Measurements from ENCODE around the gene SPATS2L. TPM values are rescaled to one million over a fixed set of nuclear protein-coding genes. Genes with fewer than 3 reads are reported as not detected.

The SPATS2L gene
- total and polyA plus RNA-seq, 5 donors from 2014 or later: 9.9 to 20.9 (median 19.2) TPM

DNA sequence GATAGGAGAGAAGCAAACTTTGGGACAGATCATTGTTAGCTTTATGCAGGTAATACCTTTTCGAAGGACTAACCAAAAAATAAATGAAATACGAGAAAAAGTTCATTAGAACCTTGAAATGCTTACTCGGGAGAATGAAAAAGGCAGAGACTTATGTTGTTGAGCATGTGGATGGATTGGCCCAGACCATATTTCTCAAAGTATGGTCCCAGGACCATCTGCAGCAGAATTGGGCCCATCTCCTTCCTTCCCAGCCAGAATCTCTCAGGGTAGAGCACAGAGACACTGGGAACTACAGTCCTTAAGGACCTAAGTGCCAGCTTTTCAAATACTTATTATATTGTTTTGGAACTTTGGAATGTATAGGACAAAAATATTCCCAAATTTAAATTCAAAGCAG lies 152.6 kb downstream of the SPATS2L start:
- no peak overlapping the region for H3K27ac ChIP-seq (ENCODE audit: insufficient read depth, low read length, poor library complexity, severe bottlenecking)
- ATAC-seq (ENCODE audit: low read depth in 2 of 2) (no peak), DNase-seq (no peak)
- peaks cover 28% of the 10 kb centered on the region for H3K4me1 ChIP-seq (ENCODE audit: control insufficient read depth, insufficient read depth, low read length, poor library complexity, severe bottlenecking)
- H3K27me3 ChIP-seq (ENCODE audit: control insufficient read depth, insufficient read depth, low read length): no peaks in the 10 kb centered on the region
- H3K9me3 Mint-ChIP-seq: peaks cover 0 to 1% (median 0%) of the 10 kb centered on the region in 7 donors
- no peaks in the 10 kb centered on the region for H3K9me3 ChIP-seq (ENCODE audit: control insufficient read depth in 2 of 2, low read length in 2 of 2)
- H3K4me3 Mint-ChIP-seq: no peak overlapping the region
- H3K27ac Mint-ChIP-seq: peak overlapping the region in 1 of 3 donors; percentile 2
- H3K36me3 ChIP-seq (ENCODE audit: control insufficient read depth, insufficient read depth, low read length): no peaks in the 10 kb centered on the region
- H3K36me3 Mint-ChIP-seq: peaks cover 3% of the 10 kb centered on the region
- peaks cover 26 to 46% (median 38%) of the 10 kb centered on the region in 4 donors for H3K4me1 Mint-ChIP-seq
- no peak overlapping the region for H3K4me3 ChIP-seq (ENCODE audit: low read depth, low read length)
- no peaks in the 10 kb centered on the region for H3K27me3 Mint-ChIP-seq

- no peaks in the 10 kb centered on the region for H3K27me3 ChIP-seq (ENCODE audit: control insufficient read depth, insufficient read depth, low read length)
- H3K27ac ChIP-seq (ENCODE audit: insufficient read depth, low read length, poor library complexity, severe bottlenecking): no peak overlapping the region
- H3K4me3 Mint-ChIP-seq: no peak overlapping the region
- H3K4me1 Mint-ChIP-seq: peaks cover 13 to 43% (median 32%) of the 10 kb centered on the region in 4 donors
- no peaks in the 10 kb centered on the region for H3K36me3 ChIP-seq (ENCODE audit: control insufficient read depth, insufficient read depth, low read length)
- no peak overlapping the region for H3K4me3 ChIP-seq (ENCODE audit: low read depth, low read length)
- no peaks in the 10 kb centered on the region for H3K9me3 ChIP-seq (ENCODE audit: control insufficient read depth in 2 of 2, low read length in 2 of 2)
- peaks cover 26% of the 10 kb centered on the region for H3K4me1 ChIP-seq (ENCODE audit: control insufficient read depth, insufficient read depth, low read length, poor library complexity, severe bottlenecking)
- ATAC-seq (ENCODE audit: low read depth in 2 of 2) (no peak), DNase-seq (no peak)
- H3K36me3 Mint-ChIP-seq: peaks cover 3% of the 10 kb centered on the region
- no peaks in the 10 kb centered on the region for H3K27me3 Mint-ChIP-seq
- H3K9me3 Mint-ChIP-seq: peaks cover 0 to 1% (median 0%) of the 10 kb centered on the region in 7 donors
- peak overlapping the region in 1 of 3 donors; percentile 52 for H3K27ac Mint-ChIP-seq
These were observed 155.6 kb downstream of the SPATS2L start for GRCh38 chr2:200461846-200462710.

- Mint-ChIP-seq H3K27me3 (no peaks in the 10 kb centered on the region), H3K27ac (peak overlapping the region; percentile 59 to 80 (median 77)), H3K4me3 (peak overlapping the region in 3 of 4 donors; percentile 29 to 51 (median 44)), H3K36me3 (peaks cover 3% of the 10 kb centered on the region), H3K9me3 (peaks cover 0 to 1% (median 0%) of the 10 kb centered on the region in 7 donors), H3K4me1 (peaks cover 24 to 55% (median 44%) of the 10 kb centered on the region in 4 donors)
- ATAC-seq (ENCODE audit: low read depth in 2 of 2) (no peak), DNase-seq (no peak)
- Histone ChIP-seq H3K27ac (ENCODE audit: insufficient read depth, low read length, poor library complexity, severe bottlenecking) (no peak overlapping the region), H3K4me1 (ENCODE audit: control insufficient read depth, insufficient read depth, low read length, poor library complexity, severe bottlenecking) (peaks cover 40% of the 10 kb centered on the region), H3K36me3 (ENCODE audit: control insufficient read depth, insufficient read depth, low read length) (no peaks in the 10 kb centered on the region), H3K9me3 (ENCODE audit: control insufficient read depth in 2 of 2, low read length in 2 of 2) (no peaks in the 10 kb centered on the region), H3K4me3 (ENCODE audit: low read depth, low read length) (no peak overlapping the region), H3K27me3 (ENCODE audit: control insufficient read depth, insufficient read depth, low read length) (no peaks in the 10 kb centered on the region)
These were observed 157.0 kb downstream of the SPATS2L start for GRCh38 chr2:200463452-200463851.

DNA sequence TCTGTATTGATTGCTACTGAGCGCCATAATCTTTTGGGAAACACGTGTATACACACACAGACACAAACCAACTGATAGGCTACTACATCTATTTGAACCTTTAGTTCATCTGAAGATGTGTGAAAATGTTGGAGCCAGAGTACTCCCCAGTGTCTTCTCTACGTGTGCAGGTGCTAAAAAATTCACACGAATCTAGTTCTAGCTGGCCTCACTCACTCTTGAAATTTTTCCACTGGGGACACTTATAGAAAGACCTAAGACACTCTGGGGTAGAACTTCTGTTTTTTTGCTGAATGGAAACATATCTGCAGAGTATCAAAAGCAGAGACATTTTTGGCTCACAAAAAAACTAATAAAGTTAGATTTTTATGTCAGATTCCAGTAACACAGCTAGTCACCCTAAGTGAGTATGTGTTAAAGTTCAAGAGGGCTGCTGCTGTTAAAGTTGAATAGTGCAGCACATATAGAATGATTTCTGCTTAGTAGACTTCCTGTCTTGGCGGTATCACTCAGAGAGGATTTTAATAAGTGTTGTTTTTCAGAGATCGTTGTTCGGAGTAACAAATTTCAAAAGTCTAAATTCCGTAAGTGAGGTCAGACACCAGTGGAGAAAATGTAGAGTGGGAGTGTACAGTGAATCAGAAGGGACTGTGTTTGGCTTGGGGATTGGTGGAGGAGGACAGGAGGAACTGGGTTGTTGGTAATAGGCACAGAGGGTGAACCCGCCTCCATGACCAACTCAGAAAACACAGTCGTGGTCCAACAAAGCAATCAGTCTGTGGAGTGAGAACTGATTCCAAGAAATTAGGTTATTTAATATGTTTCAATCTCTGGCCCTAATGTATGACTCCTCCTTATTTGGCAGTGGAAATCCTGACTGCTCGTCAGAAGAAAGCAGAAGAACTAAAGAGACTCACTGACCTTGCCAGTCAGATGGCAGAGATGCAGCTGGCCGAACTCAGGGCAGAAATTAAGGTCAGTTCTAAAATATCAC lies 160.2 kb downstream of the SPATS2L start:
- Histone ChIP-seq H3K27me3 (ENCODE audit: control insufficient read depth, insufficient read depth, low read length) (no peaks in the 10 kb centered on the region), H3K36me3 (ENCODE audit: control insufficient read depth, insufficient read depth, low read length) (no peaks in the 10 kb centered on the region), H3K27ac (ENCODE audit: insufficient read depth, low read length, poor library complexity, severe bottlenecking) (peak overlapping the region; percentile 79), H3K9me3 (ENCODE audit: control insufficient read depth in 2 of 2, low read length in 2 of 2) (no peaks in the 10 kb centered on the region), H3K4me1 (ENCODE audit: control insufficient read depth, insufficient read depth, low read length, poor library complexity, severe bottlenecking) (peaks cover 46% of the 10 kb centered on the region), H3K4me3 (ENCODE audit: low read depth, low read length) (peak overlapping the region; percentile 82)
- H3K27ac Mint-ChIP-seq: peak overlapping the region; percentile 88 to 100 (median 95)
- H3K27me3 Mint-ChIP-seq: no peaks in the 10 kb centered on the region
- H3K9me3 Mint-ChIP-seq: peaks cover 0 to 1% (median 0%) of the 10 kb centered on the region in 7 donors
- peak; percentile 80 to 83 for ATAC-seq (ENCODE audit: low read depth in 2 of 2)
- DNase-seq: peak in 2 of 3 donors; percentile 58 to 76
- peak overlapping the region; percentile 70 to 90 (median 89) for H3K4me3 Mint-ChIP-seq
- peaks cover 4% of the 10 kb centered on the region for H3K36me3 Mint-ChIP-seq
- H3K4me1 Mint-ChIP-seq: peaks cover 25 to 73% (median 55%) of the 10 kb centered on the region in 4 donors

- no peaks in the 10 kb centered on the region for H3K9me3 Mint-ChIP-seq
- H3K27ac ChIP-seq (ENCODE audit: insufficient read depth, low read length, poor library complexity, severe bottlenecking): peak overlapping the region; percentile 79
- H3K4me3 Mint-ChIP-seq: peak overlapping the region; percentile 70 to 90 (median 89)
- no peaks in the 10 kb centered on the region for H3K27me3 Mint-ChIP-seq
- no peaks in the 10 kb centered on the region for H3K36me3 ChIP-seq (ENCODE audit: control insufficient read depth, insufficient read depth, low read length)
- ATAC-seq (ENCODE audit: low read depth in 2 of 2) (peak; percentile 38 to 47), DNase-seq (peak in 2 of 3 donors; percentile 61 to 87)
- peaks cover 46% of the 10 kb centered on the region for H3K4me1 ChIP-seq (ENCODE audit: control insufficient read depth, insufficient read depth, low read length, poor library complexity, severe bottlenecking)
- H3K27me3 ChIP-seq (ENCODE audit: control insufficient read depth, insufficient read depth, low read length): no peaks in the 10 kb centered on the region
- peaks cover 22 to 68% (median 52%) of the 10 kb centered on the region in 4 donors for H3K4me1 Mint-ChIP-seq
- H3K27ac Mint-ChIP-seq: peak overlapping the region; percentile 88 to 100 (median 95)
- H3K4me3 ChIP-seq (ENCODE audit: low read depth, low read length): peak overlapping the region; percentile 82
- H3K9me3 ChIP-seq (ENCODE audit: control insufficient read depth in 2 of 2, low read length in 2 of 2): no peaks in the 10 kb centered on the region
- peaks cover 4% of the 10 kb centered on the region for H3K36me3 Mint-ChIP-seq
These were observed 161.6 kb downstream of the SPATS2L start for GRCh38 chr2:200467806-200468681.

DNA sequence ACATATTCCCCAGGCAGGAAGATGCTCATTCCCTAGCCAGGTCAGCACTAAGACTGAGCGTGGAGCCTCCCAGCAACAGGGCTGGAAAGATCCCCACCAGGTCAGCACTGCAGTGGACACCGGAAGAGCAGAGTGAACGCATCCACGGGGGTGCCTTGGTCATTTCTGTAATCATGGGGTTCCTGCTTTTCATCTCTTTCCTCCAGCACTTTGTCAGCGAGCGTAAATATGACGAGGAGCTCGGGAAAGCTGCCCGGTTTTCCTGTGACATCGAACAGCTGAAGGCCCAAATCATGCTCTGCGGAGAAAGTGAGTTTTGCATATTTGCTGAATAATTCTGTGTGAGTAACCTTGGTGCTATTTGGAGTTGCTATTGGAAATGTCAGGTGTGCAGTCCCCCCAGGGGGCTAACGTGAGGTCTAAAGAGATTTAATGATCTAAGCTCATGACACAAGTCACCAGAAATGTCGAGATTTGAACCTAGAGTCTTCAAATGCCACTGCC lies 163.3 kb downstream of the SPATS2L start:
- H3K4me3 ChIP-seq (ENCODE audit: low read depth, low read length): no peak overlapping the region
- DNase-seq (no peak), ATAC-seq (ENCODE audit: low read depth in 2 of 2) (no peak)
- H3K36me3 ChIP-seq (ENCODE audit: control insufficient read depth, insufficient read depth, low read length): no peaks in the 10 kb centered on the region
- peak overlapping the region; percentile 16 to 31 (median 27) for H3K27ac Mint-ChIP-seq
- no peak overlapping the region for H3K4me3 Mint-ChIP-seq
- H3K4me1 Mint-ChIP-seq: peaks cover 17 to 55% (median 45%) of the 10 kb centered on the region in 4 donors
- H3K36me3 Mint-ChIP-seq: peaks cover 7% of the 10 kb centered on the region
- H3K27me3 Mint-ChIP-seq: no peaks in the 10 kb centered on the region
- H3K9me3 Mint-ChIP-seq: no peaks in the 10 kb centered on the region
- H3K27ac ChIP-seq (ENCODE audit: insufficient read depth, low read length, poor library complexity, severe bottlenecking): no peak overlapping the region
- H3K9me3 ChIP-seq (ENCODE audit: control insufficient read depth in 2 of 2, low read length in 2 of 2): no peaks in the 10 kb centered on the region
- H3K27me3 ChIP-seq (ENCODE audit: control insufficient read depth, insufficient read depth, low read length): no peaks in the 10 kb centered on the region
- H3K4me1 ChIP-seq (ENCODE audit: control insufficient read depth, insufficient read depth, low read length, poor library complexity, severe bottlenecking): peaks cover 33% of the 10 kb centered on the region
